ENCODE data around the gene C18orf63.

The C18orf63 gene

DNA sequence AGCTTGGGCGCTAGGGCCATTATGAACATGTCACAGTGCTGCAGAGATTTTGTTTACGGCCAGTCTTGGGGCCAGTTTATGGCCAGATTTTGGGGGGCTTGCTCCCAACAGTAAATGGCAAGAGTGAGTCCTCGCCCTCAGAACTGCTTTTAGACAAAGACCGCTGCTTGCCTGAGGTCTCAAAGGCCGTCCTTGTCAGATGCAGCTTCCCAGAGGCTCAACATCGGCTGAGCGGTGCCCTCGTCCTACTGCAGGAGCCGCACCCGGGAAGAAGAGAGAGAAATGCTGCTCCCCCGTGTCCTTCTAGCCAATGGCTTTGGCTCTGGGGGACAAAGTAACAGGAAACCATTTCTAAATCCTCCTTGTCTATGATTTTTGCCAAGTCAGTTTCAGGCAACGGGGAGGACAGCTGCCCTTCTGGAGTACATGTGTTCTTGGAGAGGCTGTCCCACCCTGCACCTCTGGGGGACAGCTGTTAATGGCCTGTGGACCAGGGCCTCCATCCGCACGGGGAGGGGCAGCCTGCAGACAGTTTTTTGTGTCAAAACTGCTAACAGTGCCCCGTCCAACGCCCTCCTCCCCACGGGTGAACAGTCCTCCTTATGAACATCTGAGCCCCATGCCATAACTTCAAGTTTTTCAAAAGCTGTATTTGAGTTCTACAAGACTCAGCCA is 66.1 kb downstream of the C18orf63 start:
- no peak for DNase-seq

- no peak for DNase-seq
These were observed 66.9 kb downstream of the C18orf63 start for GRCh38 chr18:74382481-74383017.

GRCh38 chr18:74387383-74387782 is 71.7 kb downstream of the C18orf63 start:
- DNase-seq: no peak

DNA sequence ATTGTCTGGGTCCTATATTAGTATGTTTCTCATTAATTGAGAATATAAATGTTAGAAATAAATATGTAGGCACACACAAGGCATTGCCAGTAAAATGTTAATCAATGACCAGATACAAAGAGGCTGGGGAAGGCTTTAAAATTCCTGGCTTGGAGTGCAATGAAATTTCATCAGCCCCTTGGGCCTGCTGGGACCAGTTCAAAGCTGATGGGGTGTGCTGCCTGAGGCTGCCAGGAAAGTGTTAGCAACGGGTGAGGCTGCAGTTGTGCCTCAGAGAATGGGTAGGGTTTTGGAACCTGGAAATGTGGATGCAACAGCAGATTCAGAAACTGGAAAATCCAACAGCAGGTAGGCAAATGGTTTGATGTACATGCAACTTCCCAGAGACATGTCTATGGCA is 72.6 kb downstream of the C18orf63 start:
- DNase-seq: no peak

- DNase-seq: no peak
These were observed 73.7 kb downstream of the C18orf63 start for GRCh38 chr18:74389171-74389927.

DNA sequence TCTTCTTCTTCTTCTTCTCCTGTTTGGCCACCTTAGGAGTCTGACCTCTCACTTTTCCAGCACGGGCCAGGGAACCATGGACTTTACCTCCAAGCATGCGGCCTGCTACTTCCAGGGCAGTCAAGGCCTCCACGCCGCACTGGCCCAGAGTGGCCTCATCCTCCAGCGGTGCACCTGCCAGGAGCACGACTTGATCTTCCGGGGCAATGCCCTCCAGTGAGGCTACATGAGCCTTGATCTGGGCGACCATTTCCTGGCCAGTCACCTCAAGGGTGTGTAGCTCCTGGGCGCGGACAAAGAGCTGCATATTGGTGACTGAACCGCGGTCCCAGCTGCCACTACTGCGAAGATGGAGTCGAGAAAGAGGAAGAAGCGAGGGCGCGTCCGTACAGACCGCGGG is 74.4 kb downstream of the C18orf63 start:
- DNase-seq: no peak

GRCh38 chr18:74390900-74391299 is 75.3 kb downstream of the C18orf63 start:
- DNase-seq: no peak

- no peak for DNase-seq
These were observed 76.7 kb downstream of the C18orf63 start for GRCh38 chr18:74392323-74392722.

GRCh38 chr18:74395006-74395405 is 79.4 kb downstream of the C18orf63 start:
- DNase-seq: no peak

DNA sequence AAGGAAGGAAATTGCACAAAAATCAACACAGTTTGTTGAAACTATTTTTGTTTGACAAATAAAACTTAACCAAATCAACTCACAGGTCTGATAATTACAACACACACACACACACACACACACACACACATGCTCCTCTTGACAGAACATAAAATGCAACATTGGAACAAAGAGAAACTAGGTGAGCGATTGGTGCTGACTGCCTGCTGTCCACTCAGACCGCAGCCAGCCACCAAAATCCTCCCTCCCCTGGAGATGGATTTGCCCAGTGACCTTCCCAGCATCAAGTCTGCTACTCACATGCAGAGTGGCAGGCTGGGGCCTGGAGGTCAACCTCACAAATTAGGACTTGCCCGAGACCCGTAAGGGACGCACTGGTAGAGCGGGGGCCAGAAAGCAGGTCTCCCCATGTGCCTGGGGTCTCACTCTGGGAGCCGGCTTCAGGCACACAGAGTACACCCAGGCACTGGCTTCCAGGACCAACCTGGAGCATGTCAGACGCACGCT is 80.1 kb downstream of the C18orf63 start:
- no peak for DNase-seq

GRCh38 chr18:74396171-74397169 is 80.8 kb downstream of the C18orf63 start:
- no peak for DNase-seq

GRCh38 chr18:74397572-74397971 is 81.9 kb downstream of the C18orf63 start:
- no peak for DNase-seq

DNA sequence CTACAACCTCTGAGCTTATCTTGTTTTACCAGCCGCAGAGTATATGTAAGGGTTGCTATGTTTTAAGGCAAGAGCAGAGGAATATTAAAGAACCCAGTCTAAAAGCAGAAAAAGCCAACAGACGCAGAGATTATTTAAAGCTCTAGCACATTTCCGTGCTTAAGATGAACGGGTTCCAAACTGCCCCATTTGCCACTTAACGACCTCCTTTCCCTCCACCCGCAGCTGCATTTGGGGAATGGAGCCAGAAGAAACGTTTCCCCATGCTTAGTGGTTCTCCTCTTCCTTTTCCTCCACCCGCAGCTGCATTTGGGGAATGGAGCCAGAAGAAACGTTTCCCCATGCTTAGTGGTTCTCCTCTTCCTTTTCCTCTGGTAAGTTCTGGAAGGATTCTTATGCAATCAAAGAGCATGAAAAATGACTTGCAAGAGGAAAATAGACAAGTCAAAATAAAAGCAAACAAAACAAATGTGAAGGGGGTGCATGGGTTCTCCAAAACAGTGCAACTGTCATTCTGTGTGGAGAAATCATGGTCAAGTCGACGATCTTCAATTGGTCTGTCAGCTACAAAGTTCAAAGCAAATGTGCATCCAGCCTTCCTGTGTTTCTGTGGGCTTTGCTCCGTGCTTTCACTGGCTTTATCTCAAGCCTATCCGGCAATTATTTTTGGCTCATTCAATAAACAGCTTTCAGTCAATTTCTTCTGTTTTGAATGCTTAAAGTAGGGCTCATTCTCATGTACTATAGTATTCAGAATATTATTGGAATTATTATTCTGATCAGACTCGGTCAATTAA is 83.7 kb downstream of the C18orf63 start:
- DNase-seq: no peak

- no peak for DNase-seq
These were observed 85.2 kb downstream of the C18orf63 start for GRCh38 chr18:74400813-74401212.

DNA sequence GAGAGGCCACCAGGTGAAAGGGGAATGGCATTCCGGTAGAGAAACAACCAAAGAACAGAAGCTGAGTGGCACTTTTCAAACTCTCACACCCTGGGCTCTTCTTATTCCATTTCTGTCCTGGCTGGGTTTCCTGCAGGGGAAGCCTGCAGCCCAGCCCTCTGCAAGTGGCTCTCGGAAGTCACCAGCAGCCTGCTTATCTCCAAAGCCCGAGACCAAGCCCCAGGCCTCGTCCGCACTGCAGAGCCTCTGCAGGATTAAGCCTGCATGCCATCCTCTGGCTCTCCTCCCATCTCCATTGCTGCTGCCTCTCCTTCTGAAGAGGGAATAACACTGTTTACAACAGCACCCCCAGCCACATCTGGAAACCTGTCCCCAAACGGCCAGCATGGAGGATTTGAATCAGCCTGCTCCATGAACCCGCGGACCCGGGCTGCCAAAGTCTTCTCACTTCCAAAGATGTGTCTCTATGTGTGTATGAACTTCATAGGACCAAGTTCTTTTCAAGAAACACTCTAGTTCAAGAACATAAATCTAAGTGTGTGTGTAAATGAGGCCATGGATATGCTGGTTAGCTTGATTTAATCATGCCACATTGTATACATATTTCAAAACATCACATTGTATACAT is 87.3 kb downstream of the C18orf63 start:
- no peak for DNase-seq

- no peak for DNase-seq
These were observed 92.2 kb downstream of the C18orf63 start for GRCh38 chr18:74407888-74408287.

Data from NCI-H1105 (cell line).